HS-5 (cell line): ENCODE data around the gene CBX6.
"Not testable (repeated sequence)": the region's sequence is repeated elsewhere in the genome, so short reads cannot be mapped to it uniquely, and the experiment has no call there.

ENCODE experiments used
- DNase-seq: peaks from one replicate; pipeline ENCODE4 v3.0.0-alpha.2; 2012; ENCODE audit warnings: low read depth

The CBX6 gene

DNA sequence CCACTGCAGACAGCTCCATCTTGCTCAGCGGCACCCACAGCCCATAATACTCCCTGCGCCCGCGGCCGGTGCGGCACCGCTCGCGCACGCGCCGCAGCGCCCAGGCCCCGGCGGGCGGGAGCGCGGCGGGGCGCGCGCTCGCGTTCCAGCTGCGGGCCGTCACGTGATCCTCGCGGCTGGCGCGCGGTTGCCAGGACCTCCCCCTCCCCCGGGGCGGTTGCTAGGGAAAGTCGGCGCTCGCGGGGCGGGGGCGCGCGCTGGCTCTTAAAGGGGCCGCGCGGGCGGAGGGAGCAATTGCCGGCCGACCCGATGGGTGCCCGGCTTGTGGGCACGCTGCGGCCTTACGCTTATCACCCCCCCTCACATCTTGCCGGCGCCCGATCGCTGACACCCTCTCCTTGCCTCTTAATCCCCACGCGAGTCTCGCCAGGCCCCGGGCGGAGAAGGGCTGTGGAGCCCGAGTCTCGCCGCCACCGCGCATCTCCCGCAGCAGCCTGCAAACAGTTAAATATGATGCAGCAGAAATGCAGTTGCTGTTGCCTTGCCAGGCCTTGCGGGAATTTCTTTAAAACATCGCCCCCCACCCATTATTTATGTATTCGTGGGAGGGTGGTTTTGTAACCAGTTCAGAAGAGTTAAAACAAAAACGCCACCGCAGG, at the start of gene CBX6:
CBX6 (minus strand) TSS at position 45 of the 659 bp plus-strand sequence; CDS start at position 19, 26 bp downstream.
- peak; percentile 38 for DNase-seq

DNA sequence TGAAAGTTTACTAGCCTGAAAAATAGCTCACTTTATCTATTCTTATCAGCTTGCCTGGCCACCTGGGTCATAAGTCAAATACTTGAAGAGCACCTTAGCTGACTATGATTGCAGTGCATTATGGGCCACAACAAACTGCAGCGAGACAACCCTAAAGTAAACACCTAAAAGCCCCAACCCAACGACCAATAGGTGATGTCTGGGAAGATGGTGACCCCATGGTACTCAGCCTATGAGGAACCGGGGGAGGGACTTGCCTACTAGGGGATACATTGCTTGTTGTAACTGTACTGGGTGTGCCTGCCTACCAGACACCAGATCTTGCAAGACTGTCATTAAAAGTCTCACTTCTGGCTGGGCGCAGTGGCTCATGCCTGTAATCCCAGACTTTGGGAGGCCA, 49.8 kb upstream of the CBX6 start:
- DNase-seq: no peak

DNA sequence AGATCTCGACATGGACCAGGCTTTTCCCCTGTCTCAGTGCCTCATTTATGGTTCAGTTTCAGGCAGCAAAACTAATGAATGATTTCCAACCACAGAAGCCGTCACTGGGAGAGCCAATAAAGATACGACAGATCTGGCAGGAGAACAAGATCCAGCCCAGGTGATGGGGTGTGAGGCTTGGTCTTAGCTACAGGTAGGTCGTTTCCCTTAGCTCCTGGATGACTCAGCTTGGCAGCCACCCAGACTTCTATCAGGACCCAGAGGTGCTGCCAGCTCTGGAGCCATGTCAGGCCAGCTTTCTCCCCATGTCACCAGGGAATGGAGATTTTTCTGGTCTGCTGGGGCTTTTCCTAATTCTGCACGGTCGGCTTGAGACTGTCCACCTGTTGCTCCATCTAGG, 49.1 kb upstream of the CBX6 start:
- DNase-seq: no peak

DNA sequence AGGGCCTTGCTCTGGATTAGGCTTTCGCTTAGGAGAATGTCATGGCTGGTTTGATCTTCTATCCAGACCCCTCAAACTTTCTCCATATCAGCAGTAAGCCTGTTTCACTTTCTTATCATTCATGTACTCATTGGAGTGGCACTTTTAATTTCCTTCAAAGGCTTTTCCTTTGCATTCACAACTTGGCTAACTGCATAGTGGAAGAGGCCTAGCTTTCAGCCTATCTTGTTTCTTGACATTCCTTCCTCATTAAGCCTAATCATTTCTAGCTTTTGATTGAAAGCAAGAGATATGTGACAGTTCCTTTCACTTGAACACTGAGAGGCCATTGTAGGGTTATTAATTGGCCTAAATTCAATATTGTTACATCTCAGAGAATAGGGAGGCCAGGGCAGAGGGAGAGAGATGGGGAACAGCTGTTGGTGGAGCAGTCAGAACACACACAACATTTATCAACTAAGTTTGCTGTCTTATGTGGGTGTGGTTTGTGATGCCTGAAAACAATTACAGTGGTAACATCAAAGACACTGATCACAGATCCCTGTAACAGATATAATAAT, 47.7 kb upstream of the CBX6 start:
- no peak for DNase-seq

DNA sequence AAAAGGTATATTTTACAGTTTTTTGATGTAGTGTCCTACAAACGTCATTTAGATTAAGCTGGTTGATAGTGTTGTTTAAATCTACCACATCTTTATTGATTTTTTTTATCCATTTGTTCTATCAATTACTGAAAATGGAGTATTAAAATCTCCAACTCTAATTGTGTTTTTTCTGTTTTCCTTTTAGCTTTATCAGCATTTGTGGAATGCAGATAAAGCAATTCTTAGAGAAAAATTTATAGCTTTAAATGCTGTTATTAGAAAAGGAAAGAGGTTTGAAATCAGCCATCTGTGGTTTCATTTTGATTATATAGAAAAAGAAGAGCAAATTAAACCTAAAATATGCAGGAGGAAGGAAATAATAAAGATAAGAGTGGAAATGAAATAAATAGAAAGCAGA, 39.4 kb upstream of the CBX6 start:
- DNase-seq: no peak

DNA sequence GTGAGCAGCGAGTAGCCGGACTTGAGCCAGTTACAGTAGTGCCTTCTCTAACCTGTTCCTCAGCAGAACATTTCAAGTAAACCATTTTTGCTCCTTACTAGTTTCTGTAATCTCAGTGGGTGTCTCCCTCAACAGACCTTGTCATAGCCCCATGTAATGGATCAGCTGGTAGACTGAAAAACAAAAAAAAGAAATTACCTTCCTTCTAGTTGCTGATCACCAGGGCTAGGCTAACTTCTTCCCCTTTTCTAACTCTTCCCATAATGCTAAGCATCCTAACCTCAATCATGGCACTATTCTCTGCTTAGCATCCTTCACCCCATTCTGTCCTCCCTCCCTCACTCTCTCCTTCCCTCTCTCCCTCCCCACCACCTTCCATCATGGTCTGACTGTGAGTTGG, 35.8 kb upstream of the CBX6 start:
- no peak for DNase-seq

DNA sequence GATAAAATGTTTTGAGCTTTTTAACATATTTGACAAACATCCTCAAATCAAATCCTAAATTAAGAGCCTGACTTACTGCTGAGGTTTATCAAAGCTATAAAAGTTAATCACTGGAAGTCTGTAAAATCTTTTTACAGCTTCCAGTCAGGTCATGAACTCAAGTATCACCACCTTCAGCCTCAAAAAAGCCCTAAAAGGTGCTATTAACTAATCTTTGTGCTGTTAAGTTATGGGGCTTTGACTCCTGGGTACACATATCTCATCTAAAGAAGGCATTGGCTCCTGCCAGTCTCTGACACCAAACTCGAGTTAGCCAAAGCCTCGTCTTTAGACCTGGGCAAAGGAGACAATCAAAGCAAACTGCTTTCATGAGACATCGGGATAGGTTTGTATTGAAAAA, 34.0 kb upstream of the CBX6 start:
- DNase-seq: no peak

DNA sequence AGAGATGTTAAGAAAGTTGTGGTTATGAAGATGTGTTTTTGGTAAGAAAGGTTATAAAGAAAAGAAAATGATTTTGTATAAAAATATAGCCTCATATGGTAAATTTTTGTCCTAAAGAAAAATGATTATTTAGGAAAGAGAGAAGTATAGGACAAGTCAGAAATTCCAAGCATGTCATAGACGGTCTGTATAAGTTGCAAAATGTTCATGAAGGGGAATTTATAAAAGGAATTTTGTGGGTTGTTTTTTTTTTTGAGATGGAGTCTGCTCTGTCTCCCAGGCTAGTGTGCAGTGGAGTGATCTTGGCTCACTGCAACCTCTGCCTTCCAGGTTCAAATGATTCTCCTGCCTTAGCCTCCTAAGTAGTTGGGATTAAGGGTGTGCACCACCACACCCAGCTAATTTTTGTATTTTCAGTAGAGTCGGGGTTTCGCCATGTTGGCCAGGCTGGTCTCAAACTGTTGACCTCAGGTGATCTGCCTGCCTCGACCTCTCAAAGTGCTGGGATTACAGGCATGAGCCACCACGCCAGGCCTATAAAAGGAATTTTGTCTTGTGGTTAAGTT, 32.1 kb upstream of the CBX6 start:
- not testable (repeated sequence) for DNase-seq

GRCh38 chr22:38901111-38901641, 29.2 kb upstream of the CBX6 start:
- no peak for DNase-seq

GRCh38 chr22:38900677-38901076, 28.7 kb upstream of the CBX6 start:
- DNase-seq: no peak

DNA sequence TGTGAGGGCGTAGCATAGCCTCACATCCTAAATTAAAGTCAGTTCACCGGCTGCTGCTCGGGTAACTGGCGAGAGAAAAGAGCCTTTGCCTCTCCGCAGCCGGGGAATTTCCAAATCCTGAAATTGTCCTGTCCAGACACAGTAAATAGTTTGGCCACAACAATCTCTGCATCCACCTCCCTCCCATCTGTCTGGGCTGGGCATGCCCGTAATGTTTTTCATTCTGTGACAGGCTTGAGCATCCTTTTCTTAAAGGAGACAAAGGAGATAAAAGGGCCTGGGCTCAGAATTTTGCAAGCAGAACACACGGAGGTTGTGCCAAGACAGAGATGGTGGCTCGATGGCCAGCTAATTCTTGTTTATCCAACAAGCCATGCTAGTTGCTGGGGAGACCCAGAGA, 19.2 kb upstream of the CBX6 start:
- DNase-seq: no peak

DNA sequence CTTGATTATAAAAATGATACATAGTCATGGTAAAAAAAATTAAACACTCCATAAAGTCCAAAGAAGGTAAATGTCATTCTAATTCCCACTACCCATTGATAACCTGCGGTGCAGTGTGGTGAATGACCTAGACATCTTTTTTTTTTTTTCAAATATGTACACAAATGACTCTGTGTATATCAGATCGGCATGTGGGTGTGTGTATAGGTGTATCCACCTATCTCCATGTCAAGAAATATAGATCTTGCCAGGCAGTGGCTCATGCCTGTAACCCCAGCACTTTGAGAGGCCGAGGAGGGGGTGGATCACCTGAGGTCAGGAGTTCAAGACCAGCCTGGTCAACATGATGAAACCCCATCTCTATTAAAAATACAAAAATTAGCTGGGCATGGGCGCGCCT, 18.4 kb upstream of the CBX6 start:
- no peak for DNase-seq

DNA sequence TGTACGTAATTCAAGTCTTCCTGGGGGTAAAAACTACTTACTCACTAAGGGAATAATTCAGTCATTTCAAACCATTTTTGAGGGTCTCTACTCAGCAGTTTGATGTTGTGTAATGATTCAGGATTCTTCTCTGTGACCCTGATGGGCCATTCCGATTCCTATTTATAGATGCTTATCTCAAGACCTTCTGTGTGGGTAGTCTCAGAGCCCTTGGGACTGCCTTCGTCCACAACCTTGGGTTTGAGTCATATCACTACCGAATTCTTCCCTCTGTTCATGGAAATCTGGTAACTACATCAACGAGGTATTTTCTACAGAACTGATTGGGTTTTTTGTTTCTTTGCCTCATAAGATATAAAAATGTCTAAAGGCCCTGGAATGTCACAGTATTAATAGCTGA, 14.3 kb upstream of the CBX6 start:
- DNase-seq: no peak

- no peak for DNase-seq
Observed at GRCh38 chr22:38882972-38883622, 11.1 kb upstream of the CBX6 start.

GRCh38 chr22:38881997-38882879, 10.2 kb upstream of the CBX6 start:
- no peak for DNase-seq

DNA sequence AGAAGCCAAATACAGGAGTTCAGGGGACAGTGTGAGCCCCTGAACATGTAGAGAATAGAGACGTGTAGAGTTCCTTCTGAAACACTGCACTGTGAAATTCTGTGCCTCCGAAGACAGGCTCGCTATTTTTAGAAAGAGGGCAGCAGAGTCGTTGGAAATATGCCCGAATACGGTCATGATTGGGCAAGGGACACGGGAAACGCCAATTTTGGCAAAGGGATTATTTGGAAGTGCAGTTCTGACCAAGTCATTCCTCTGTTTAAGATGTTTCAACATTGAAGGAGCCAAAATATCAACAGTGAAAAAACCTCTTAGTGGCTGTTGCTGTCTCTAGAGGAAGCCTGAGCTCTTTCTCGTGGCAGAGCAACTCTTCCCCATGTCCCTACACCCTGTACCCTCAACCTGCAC, 9.5 kb upstream of the CBX6 start:
- no peak for DNase-seq

DNA sequence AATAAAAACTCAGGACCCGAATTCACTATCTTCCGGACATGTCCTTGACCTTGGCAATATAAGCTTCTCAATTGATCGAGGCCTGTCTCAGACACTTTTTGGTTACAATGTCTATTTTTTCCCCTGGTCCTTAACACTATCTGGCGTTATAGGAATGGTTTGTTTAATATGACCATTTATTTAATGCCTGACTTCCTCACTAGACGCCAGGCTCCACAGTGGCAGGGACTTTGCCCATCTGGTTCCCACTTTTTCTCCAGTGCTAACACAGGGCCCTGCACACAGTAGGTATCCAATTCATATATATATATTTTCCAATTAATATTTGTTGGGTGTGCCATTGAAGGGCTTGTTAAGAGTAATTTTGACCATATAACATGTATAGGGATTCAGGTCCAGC, 7.9 kb upstream of the CBX6 start:
- no peak for DNase-seq

DNA sequence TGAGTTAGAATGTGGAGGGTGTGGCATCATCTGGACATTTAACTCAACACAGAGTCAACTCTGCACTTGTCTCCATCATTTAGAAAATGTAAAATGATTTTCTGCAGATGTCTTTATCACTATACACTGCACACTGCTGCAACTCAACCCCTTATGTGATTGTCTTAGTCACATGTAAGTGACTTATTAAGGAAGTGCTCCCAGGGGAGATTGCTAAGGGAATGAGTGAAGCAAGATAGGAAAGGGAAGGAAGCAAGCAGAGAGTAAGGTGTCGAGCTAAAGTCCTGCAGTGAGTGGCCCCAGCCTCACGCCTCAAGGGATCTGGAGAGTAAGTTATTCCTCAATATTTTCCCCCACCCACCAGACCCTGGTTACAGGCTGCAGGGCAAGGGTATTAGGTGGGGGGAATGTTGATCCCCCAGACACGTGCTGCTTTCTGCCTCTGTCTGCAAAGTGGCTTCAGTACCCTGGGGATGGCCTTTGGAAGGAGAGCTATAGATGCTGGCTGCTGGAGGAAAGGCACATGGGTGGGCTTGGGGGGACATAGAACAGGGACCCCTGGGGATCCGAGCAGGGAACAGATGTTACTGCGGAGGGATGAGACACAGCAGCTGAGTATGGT, 7.2 kb upstream of the CBX6 start:
- DNase-seq: no peak

DNA sequence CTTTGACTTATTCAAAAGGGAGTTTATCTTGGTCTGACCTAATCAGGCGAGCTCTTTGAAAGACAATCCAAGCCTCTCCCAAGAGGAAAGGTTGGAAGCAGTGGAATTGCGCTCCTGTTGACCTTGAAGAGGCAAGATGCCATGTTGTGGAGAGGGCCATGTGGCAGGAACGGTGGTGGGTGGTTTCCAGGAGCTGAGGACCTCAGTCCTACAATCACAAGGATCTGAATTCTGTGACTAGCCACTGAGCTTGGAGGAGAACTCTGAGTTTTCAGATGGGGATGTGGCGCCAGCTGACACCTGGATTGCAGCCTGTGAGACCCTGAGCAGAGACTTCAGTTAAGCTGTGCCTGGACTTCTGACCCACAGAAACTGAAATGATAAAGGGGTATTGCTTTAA, 6.0 kb upstream of the CBX6 start:
- no peak for DNase-seq

GRCh38 chr22:38874529-38875222, 2.7 kb upstream of the CBX6 start:
- DNase-seq: no peak
